HL-60 (cell line): ENCODE measurements around the gene FBXO3.

Source experiments
- DNase-seq, 2 experiments: peaks; one replicate each; pipeline ENCODE4 v3.0.0-alpha.2; 2010 to 2020; ENCODE audit warnings: low read depth in 1 of 2, low spot score in 1 of 2
- H3K27ac ChIP-seq: fragments of 250-450 bp; sonication (Bioruptor Pico); replicated peaks from 2 replicates; pipeline ENCODE4 v1.5.1; 2020; ENCODE audit warnings: mild to moderate bottlenecking, moderate library complexity
- H3K27me3 ChIP-seq: fragments of 250-450 bp; sonication (Bioruptor Pico); 2 replicates; pipeline ENCODE4 v1.5.1; 2021; ENCODE audit warnings: mild to moderate bottlenecking, moderate library complexity; ENCODE audit not compliant: insufficient read depth, poor library complexity, severe bottlenecking
- H3K4me3 ChIP-seq: replicated peaks from 2 replicates; pipeline ENCODE4 v1.5.1; 2011; ENCODE audit warnings: mild to moderate bottlenecking, control low read depth, low read length; ENCODE audit not compliant: insufficient read depth
- CTCF ChIP-seq: IDR thresholded peaks from one replicate; pipeline ENCODE4 v1.5.1; 2011; ENCODE audit warnings: low read length, control low read depth, inconsistent platforms; ENCODE audit not compliant: insufficient read depth
- GABPA ChIP-seq: IDR thresholded peaks from 2 replicates; pipeline ENCODE4 v1.6.1; 2012; ENCODE audit warnings: low read depth
- POLR2AphosphoS5 ChIP-seq: IDR thresholded peaks from 2 replicates; pipeline ENCODE4 v1.6.1; 2012; ENCODE audit warnings: low read depth
- REST ChIP-seq: IDR thresholded peaks from 2 replicates; pipeline ENCODE4 v1.6.1; 2012; ENCODE audit warnings: low read depth; ENCODE audit not compliant: insufficient replicate concordance
- SPI1 ChIP-seq: IDR thresholded peaks from 2 replicates; pipeline ENCODE4 v1.6.1; 2012; ENCODE audit warnings: low read depth, mild to moderate bottlenecking, borderline replicate concordance

The FBXO3 gene

GRCh38 chr11:33787076-33787475, 12.8 kb upstream of the FBXO3 start:
- Histone ChIP-seq H3K27me3 (peaks cover 4% of the 10 kb centered on the region), H3K27ac (no peak overlapping the region), H3K4me3 (no peak overlapping the region)
- no peak for DNase-seq
- TF ChIP-seq SPI1, result no peak
- TF ChIP-seq POLR2AphosphoS5, result no peak
- no peak for TF ChIP-seq REST
- TF ChIP-seq CTCF, result no peak
- no peak for TF ChIP-seq GABPA

- Histone ChIP-seq H3K27ac (no peak overlapping the region), H3K4me3 (no peak overlapping the region), H3K27me3 (peaks cover 4% of the 10 kb centered on the region)
- TF ChIP-seq POLR2AphosphoS5 (no peak), CTCF (no peak), REST (no peak), SPI1 (no peak), GABPA (no peak)
- DNase-seq, result no peak
Measured at GRCh38 chr11:33785609-33786008, 11.3 kb upstream of the FBXO3 start.

GRCh38 chr11:33779849-33780528, 5.7 kb upstream of the FBXO3 start:
- Histone ChIP-seq H3K4me3 (no peak overlapping the region), H3K27ac (no peak overlapping the region), H3K27me3 (peaks cover 19% of the 10 kb centered on the region)
- DNase-seq, result no peak
- TF ChIP-seq CTCF, result no peak
- no peak for TF ChIP-seq POLR2AphosphoS5
- no peak for TF ChIP-seq SPI1
- TF ChIP-seq GABPA, result no peak
- no peak for TF ChIP-seq REST
